ENCODE data around the gene PDE1A.

PDE1A gene

GRCh38 chr2:182447163-182447562, 20.3 kb upstream of the PDE1A start:
- H3K79me2 ChIP-seq (ENCODE audit: control insufficient read depth, low read length), result no peaks in the 10 kb centered on the region
- H3K4me1 ChIP-seq (ENCODE audit: control insufficient read depth, low read length), result no peaks in the 10 kb centered on the region
- no peaks in the 10 kb centered on the region for H3K9me2 ChIP-seq (replicated peaks; ENCODE audit: control insufficient read depth, low read length)
- TF ChIP-seq EZH2phosphoT487 (IDR thresholded peaks at IDR 0.05; ENCODE audit: borderline replicate concordance, low read length) (no peak), CTCF (IDR thresholded peaks at IDR 0.05; ENCODE audit: low read depth, low read length, poor library complexity, severe bottlenecking) (no peak)
- H3K27ac ChIP-seq (ENCODE audit: low read depth, low read length), result no peak overlapping the region
- H3K9me3 ChIP-seq (ENCODE audit: control insufficient read depth, insufficient read depth, low read length), result no peaks in the 10 kb centered on the region
- no peaks in the 10 kb centered on the region for H3K36me3 ChIP-seq (ENCODE audit: control insufficient read depth, low read length)
- no peak overlapping the region for H3K4me2 ChIP-seq (ENCODE audit: low read length)
- H3K27me3 ChIP-seq (ENCODE audit: control insufficient read depth, low read length), result no peaks in the 10 kb centered on the region
- H3K4me3 ChIP-seq (ENCODE audit: low read length), result no peak overlapping the region
- no peaks in the 10 kb centered on the region for H3F3A ChIP-seq (ENCODE audit: control insufficient read depth, insufficient read depth)
- H4K20me1 ChIP-seq (ENCODE audit: control insufficient read depth, insufficient read depth, low read depth, low read length), result no peaks in the 10 kb centered on the region

- Histone ChIP-seq H3K27ac (ENCODE audit: low read depth, low read length) (no peak overlapping the region), H3F3A (ENCODE audit: control insufficient read depth, insufficient read depth) (no peaks in the 10 kb centered on the region), H3K4me2 (ENCODE audit: low read length) (no peak overlapping the region), H3K4me3 (ENCODE audit: low read length) (no peak overlapping the region), H3K27me3 (ENCODE audit: control insufficient read depth, low read length) (no peaks in the 10 kb centered on the region), H3K4me1 (ENCODE audit: control insufficient read depth, low read length) (no peaks in the 10 kb centered on the region), H3K9me3 (ENCODE audit: control insufficient read depth, insufficient read depth, low read length) (no peaks in the 10 kb centered on the region), H3K9me2 (replicated peaks; ENCODE audit: control insufficient read depth, low read length) (no peaks in the 10 kb centered on the region), H3K79me2 (ENCODE audit: control insufficient read depth, low read length) (no peaks in the 10 kb centered on the region), H4K20me1 (ENCODE audit: control insufficient read depth, insufficient read depth, low read depth, low read length) (no peaks in the 10 kb centered on the region), H3K36me3 (ENCODE audit: control insufficient read depth, low read length) (no peaks in the 10 kb centered on the region)
- TF ChIP-seq EZH2phosphoT487 (IDR thresholded peaks at IDR 0.05; ENCODE audit: borderline replicate concordance, low read length) (no peak), CTCF (IDR thresholded peaks at IDR 0.05; ENCODE audit: low read depth, low read length, poor library complexity, severe bottlenecking) (no peak)
Observed at GRCh38 chr2:182446087-182446486, 19.3 kb upstream of the PDE1A start.

GRCh38 chr2:182445391-182445965, 18.6 kb upstream of the PDE1A start:
- no peaks in the 10 kb centered on the region for H3K9me3 ChIP-seq (ENCODE audit: control insufficient read depth, insufficient read depth, low read length)
- TF ChIP-seq EZH2phosphoT487 (IDR thresholded peaks at IDR 0.05; ENCODE audit: borderline replicate concordance, low read length) (no peak), CTCF (IDR thresholded peaks at IDR 0.05; ENCODE audit: low read depth, low read length, poor library complexity, severe bottlenecking) (no peak)
- H3K9me2 ChIP-seq (replicated peaks; ENCODE audit: control insufficient read depth, low read length), result no peaks in the 10 kb centered on the region
- H3K4me2 ChIP-seq (ENCODE audit: low read length), result no peak overlapping the region
- no peak overlapping the region for H3K27ac ChIP-seq (ENCODE audit: low read depth, low read length)
- H3K27me3 ChIP-seq (ENCODE audit: control insufficient read depth, low read length), result no peaks in the 10 kb centered on the region
- H3K4me1 ChIP-seq (ENCODE audit: control insufficient read depth, low read length), result no peaks in the 10 kb centered on the region
- H3K4me3 ChIP-seq (ENCODE audit: low read length), result no peak overlapping the region
- H3K36me3 ChIP-seq (ENCODE audit: control insufficient read depth, low read length), result no peaks in the 10 kb centered on the region
- H3K79me2 ChIP-seq (ENCODE audit: control insufficient read depth, low read length), result no peaks in the 10 kb centered on the region
- H3F3A ChIP-seq (ENCODE audit: control insufficient read depth, insufficient read depth), result no peaks in the 10 kb centered on the region
- H4K20me1 ChIP-seq (ENCODE audit: control insufficient read depth, insufficient read depth, low read depth, low read length), result no peaks in the 10 kb centered on the region

Measured in DOHH2 (cell line).